Measurements from ENCODE around the gene DLGAP1. TPM values are rescaled to one million over a fixed set of nuclear protein-coding genes. Genes with fewer than 3 reads are reported as not detected.

DLGAP1 gene
- total RNA-seq, 1 experiment from 2014 or later: 10.1 TPM

DNA sequence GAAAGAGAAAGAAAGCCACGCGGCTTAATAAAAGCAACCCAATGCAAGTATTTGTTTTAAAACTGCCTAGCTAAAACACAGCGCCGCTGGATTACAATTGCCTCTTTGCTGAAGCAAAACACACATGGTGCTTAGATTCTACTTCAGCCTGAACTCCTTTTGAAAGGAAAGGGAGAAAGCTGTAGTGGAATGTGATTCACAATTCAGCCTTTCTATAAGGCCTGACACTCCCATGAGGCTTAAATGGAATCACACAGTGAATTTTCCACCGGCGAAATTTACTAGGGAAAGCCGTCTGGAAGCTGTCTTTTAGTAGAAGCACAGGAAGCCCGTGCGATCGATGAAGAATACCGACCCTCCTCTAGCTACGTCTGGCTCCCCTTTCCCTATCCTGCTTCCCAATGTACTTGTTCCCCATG is 348.0 kb downstream of the DLGAP1 start:
- Histone ChIP-seq H3K36me3 (replicated peaks; ENCODE audit: control insufficient read depth, insufficient read depth, low read length) (no peaks in the 10 kb centered on the region), H3K27me3 (ENCODE audit: control insufficient read depth, insufficient read depth, low read length) (no peaks in the 10 kb centered on the region), H3K4me3 (ENCODE audit: insufficient read depth, low read depth, low read length) (no peak overlapping the region)
- DNase-seq: peak; percentile 34

DNA sequence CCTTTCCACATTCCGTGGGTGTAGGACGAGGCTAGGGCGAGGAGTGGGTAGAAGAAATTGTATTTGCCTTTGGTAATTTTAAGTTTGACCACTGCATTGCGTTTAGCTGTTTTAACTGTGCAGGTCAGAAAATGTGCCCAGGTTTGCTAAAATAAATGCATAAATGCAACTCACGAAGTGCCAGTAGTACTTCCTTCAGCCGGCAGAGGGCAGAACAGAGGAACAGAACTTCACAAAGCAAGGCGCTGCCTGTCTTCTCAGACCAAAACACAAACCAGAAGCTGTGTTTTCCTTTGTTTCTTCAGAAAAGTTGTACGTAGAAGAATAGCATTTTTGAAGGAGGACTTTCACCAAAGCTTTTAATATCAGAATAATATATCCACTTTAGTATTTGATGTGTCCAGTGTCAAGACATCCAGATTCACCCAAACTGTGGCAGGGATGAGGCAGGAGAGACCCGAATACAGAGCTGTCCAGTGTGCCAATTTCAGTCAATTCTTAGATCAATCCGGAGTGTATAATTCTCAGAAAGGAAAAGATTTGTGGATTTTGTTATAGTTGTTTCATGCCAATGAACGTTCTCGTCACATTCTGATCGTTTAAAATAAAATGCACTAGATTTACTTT is 348.6 kb downstream of the DLGAP1 start:
- H3K27me3 ChIP-seq (ENCODE audit: control insufficient read depth, insufficient read depth, low read length): no peaks in the 10 kb centered on the region
- H3K36me3 ChIP-seq (replicated peaks; ENCODE audit: control insufficient read depth, insufficient read depth, low read length): no peaks in the 10 kb centered on the region
- peak; percentile 49 for DNase-seq
- no peak overlapping the region for H3K4me3 ChIP-seq (ENCODE audit: insufficient read depth, low read depth, low read length)

DNA sequence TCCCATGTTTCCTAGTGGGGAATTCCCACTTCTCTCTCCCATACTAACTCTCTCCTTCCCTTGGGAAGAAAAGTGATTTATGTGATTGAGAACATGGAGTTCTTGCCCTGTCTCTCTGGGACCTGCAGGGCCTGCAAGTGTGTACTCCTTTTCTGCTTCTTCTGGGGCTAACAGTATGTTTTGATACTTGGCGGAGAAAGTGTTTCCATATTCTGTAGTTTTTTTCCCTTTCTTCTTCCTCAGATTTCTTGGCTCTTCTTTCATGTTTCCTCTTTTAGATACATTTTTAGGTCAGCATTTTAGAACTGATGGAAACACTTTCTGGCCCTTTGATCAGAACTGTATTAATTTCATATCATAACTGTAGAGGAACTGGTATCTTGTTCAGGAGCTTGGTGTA is 352.2 kb downstream of the DLGAP1 start:
- DNase-seq: no peak
- H3K27me3 ChIP-seq (ENCODE audit: control insufficient read depth, insufficient read depth, low read length): no peaks in the 10 kb centered on the region
- H3K4me3 ChIP-seq (ENCODE audit: insufficient read depth, low read depth, low read length): no peak overlapping the region
- no peaks in the 10 kb centered on the region for H3K36me3 ChIP-seq (replicated peaks; ENCODE audit: control insufficient read depth, insufficient read depth, low read length)

DNA sequence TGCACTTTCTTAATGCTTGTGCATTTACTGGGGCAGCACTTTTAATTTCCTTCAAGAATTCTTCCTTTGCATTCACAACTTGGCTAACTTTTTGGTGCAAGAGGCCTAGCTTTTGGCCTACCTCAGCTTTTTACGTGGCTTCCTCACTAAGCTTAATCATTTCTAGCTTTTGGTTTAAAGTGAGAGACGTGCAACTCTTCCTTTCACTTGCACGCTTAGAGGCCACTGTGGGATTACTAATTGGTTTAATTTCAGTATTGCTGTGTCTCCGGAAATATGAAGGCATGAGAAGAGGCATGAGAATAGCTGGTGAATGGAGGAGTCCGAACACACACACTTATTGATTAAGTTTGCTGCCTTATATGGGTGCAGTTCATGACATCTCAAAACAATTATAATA is 354.1 kb downstream of the DLGAP1 start:
- no peaks in the 10 kb centered on the region for H3K36me3 ChIP-seq (replicated peaks; ENCODE audit: control insufficient read depth, insufficient read depth, low read length)

DNA sequence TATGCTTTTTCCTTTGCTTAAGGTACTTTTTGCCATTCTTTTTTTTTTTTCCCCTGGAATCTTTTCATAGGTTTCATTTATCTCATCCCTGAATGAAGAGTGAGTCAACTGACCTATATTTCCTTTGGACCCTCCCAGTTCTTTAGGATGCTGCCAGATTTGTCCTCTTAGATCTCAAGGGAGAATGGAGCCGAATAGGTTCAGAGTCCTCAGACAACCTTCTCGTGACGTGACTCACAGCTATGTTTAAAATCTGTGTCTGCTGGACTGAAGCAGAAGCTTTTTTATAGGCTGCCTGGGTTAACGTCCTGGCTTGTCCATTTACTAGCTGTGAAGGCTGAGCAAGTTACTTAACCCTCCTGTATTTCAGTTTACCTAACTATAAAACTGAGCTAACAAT is 358.6 kb downstream of the DLGAP1 start:
- no peak for DNase-seq
- no peaks in the 10 kb centered on the region for H3K36me3 ChIP-seq (replicated peaks; ENCODE audit: control insufficient read depth, insufficient read depth, low read length)
- H3K27me3 ChIP-seq (ENCODE audit: control insufficient read depth, insufficient read depth, low read length): no peaks in the 10 kb centered on the region
- H3K4me3 ChIP-seq (ENCODE audit: insufficient read depth, low read depth, low read length): no peak overlapping the region

More for the DNA sequence above, 354.1 kb downstream of the DLGAP1 start:
- DNase-seq: no peak
- Histone ChIP-seq H3K4me3 (ENCODE audit: insufficient read depth, low read depth, low read length) (no peak overlapping the region), H3K27me3 (ENCODE audit: control insufficient read depth, insufficient read depth, low read length) (no peaks in the 10 kb centered on the region)

DNA sequence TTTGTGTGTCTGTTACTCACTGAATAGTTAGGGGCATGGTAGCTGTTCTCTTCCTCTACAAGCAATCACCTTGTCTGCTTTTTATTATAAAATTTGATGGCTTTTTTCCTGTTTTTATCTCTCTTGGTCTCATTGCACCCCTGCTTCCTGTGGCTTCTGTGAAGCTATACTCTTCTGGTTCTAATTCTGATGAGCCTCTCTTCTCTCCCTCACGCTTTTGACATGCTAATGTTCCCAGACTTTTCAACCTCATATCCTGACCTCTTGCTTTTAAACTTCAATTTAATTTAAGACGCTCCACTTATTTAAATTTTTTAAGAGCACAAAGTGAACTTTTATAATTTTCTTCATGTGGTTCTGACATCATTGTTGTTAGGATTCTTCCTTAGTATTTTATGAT is 361.4 kb downstream of the DLGAP1 start:
- no peaks in the 10 kb centered on the region for H3K36me3 ChIP-seq (replicated peaks; ENCODE audit: control insufficient read depth, insufficient read depth, low read length)
- H3K27me3 ChIP-seq (ENCODE audit: control insufficient read depth, insufficient read depth, low read length): no peaks in the 10 kb centered on the region
- DNase-seq: peak; percentile 35
- H3K4me3 ChIP-seq (ENCODE audit: insufficient read depth, low read depth, low read length): no peak overlapping the region

DNA sequence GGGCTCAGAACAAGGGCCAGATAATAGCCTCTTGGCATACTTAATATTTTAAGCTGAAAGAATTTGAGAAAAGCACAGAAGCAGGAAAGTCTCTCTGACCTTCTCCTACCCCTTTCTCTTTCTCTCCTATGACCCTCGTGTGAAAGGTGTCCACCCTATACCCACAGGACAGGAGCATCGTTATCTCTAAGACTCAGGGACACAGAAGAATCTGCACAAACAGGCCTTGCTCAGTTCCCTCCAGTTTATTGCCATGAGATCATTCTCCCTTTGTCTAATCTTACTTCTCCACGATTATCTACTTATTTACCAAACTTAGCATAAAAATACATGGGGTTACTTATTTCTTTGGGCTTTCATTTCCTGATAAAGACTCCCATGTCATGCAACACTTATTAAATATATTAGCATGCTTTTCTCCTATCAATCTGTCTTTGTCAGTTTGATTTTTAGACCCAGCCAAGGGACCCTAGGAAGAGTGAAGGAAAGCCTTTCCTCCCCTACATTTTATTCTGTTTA is 370.7 kb downstream of the DLGAP1 start:
- Histone ChIP-seq H3K36me3 (replicated peaks; ENCODE audit: control insufficient read depth, insufficient read depth, low read length) (no peaks in the 10 kb centered on the region), H3K4me3 (ENCODE audit: insufficient read depth, low read depth, low read length) (no peak overlapping the region), H3K27me3 (ENCODE audit: control insufficient read depth, insufficient read depth, low read length) (no peaks in the 10 kb centered on the region)
- DNase-seq: no peak

DNA sequence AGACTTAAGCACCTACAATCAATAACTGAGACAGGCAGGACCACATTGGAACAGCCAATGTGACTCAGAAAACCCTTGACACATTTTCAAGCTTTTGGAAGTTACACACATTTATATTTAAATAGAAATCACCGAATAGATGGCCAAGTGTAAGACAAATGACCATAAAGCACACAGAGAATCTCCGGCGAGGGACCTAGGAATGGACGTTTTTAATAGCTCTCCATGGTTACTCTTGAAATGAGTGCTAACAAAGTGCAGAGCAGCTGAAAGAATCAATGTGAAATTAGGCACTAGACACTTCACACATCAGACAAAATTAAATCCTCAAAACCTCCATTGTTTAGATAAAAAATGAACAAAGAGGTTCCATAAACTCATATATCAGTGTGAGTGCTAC is 376.9 kb downstream of the DLGAP1 start:
- no peak for DNase-seq
- H3K4me3 ChIP-seq (ENCODE audit: insufficient read depth, low read depth, low read length): no peak overlapping the region
- no peaks in the 10 kb centered on the region for H3K27me3 ChIP-seq (ENCODE audit: control insufficient read depth, insufficient read depth, low read length)
- no peaks in the 10 kb centered on the region for H3K36me3 ChIP-seq (replicated peaks; ENCODE audit: control insufficient read depth, insufficient read depth, low read length)

DNA sequence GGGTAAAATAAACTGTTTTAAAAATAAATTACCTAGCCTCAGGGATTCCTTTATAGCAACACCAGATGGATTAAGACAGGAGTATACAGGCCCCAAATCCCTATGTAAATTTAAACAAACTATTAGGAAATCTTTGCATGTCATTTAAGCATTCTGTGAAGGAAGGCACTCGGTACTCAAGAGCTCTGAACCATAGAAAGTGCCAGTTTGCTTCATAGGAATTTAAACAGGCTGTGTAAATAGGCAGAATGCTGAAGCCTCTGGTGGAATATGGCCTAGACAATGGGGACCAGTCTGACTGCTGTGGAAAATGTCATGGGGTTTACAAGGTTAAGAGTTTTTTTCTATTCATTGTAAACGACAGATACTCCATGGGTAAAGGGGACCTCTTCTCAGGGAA is 377.4 kb downstream of the DLGAP1 start:
- DNase-seq: no peak
- Histone ChIP-seq H3K4me3 (ENCODE audit: insufficient read depth, low read depth, low read length) (no peak overlapping the region), H3K27me3 (ENCODE audit: control insufficient read depth, insufficient read depth, low read length) (no peaks in the 10 kb centered on the region), H3K36me3 (replicated peaks; ENCODE audit: control insufficient read depth, insufficient read depth, low read length) (no peaks in the 10 kb centered on the region)

DNA sequence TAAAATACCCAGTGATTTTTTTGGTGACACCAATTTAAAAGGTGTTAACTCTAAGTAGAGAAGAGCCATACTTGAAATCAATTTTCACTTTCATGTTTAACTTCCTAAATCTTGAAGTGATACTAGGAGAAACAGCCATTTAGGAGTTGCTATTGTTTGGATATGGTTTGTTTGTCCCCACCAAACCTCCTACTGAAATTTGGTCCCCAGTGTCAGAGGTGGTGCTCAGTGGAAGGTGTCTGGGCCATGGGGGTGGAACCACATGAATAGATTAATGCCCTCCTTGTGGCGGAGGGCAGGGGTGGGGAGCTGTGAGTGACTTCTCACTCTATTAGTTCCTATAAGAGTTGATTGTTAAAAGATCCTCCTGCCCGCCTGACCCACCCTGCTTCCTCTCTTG is 377.9 kb downstream of the DLGAP1 start:
- DNase-seq: no peak
- H3K36me3 ChIP-seq (replicated peaks; ENCODE audit: control insufficient read depth, insufficient read depth, low read length): no peaks in the 10 kb centered on the region
- no peak overlapping the region for H3K4me3 ChIP-seq (ENCODE audit: insufficient read depth, low read depth, low read length)
- H3K27me3 ChIP-seq (ENCODE audit: control insufficient read depth, insufficient read depth, low read length): no peaks in the 10 kb centered on the region

DNA sequence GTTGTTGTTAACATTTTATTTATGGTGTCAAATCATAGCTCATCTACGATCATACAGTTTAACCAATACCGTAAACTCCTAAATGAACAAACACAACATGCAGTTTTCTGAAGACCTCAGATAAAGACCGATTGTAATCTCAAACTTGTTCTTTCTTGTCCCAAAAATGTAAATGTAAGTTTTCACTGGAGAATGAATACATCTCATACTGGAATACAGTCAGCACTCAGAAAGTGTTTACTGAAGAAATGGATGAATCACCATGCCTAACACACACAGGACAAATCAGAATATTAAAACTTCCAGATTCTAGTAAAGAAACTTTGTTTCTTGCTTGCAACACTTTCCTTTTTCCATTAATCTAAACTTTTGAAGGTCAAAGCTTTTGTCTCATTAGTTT is 380.5 kb downstream of the DLGAP1 start:
- Histone ChIP-seq H3K4me3 (ENCODE audit: insufficient read depth, low read depth, low read length) (no peak overlapping the region), H3K27me3 (ENCODE audit: control insufficient read depth, insufficient read depth, low read length) (no peaks in the 10 kb centered on the region), H3K36me3 (replicated peaks; ENCODE audit: control insufficient read depth, insufficient read depth, low read length) (no peaks in the 10 kb centered on the region)
- no peak for DNase-seq

DNA sequence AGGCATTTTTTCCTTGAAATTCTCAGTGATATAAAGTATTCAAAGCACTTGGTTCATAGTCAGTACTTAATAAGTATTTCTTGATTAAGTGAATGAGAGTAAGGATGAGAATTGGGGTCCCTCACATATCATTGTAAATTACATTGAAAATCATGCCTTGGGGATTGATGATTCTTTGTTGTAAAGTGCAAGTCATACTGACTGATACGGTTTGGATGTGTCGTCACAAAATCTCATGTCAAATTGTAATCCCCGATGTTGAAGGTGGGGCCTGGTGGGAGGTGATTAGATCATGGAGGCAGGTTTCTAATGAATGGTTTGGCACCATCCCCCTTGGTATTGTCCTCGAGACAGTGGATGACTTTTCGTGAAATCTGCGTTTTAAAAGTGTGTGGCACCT is 385.9 kb downstream of the DLGAP1 start:
- Histone ChIP-seq H3K4me3 (ENCODE audit: insufficient read depth, low read depth, low read length) (no peak overlapping the region), H3K27me3 (ENCODE audit: control insufficient read depth, insufficient read depth, low read length) (no peaks in the 10 kb centered on the region), H3K36me3 (replicated peaks; ENCODE audit: control insufficient read depth, insufficient read depth, low read length) (no peaks in the 10 kb centered on the region)
- DNase-seq: no peak

DNA sequence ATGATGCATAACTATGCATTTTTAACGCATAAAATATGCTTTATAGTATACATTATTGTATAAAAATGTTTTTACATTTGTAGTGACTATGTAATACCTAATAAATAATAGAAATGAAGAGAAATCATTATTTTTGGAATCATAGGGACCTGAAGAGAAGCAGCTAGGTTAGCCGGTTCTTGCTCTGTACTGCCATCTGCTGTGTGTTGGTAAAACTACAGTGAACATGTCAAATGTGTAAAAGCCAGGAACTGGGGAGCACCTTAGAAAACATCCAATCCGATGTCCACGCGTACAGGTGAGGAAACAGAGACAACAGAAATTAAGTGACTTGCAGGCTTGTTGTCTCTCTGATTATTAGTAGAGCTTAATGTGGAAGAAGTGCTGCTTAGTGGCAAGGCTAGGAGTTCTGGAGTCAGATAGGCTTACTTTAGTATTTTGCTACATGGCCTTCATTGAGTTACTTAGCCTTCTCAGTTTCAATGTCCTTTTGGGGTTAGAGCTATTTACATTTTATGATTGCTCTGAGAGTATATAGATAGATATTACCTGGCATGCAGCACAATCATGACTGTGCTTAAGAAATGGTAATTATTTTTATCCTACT is 386.5 kb downstream of the DLGAP1 start:
- no peak overlapping the region for H3K4me3 ChIP-seq (ENCODE audit: insufficient read depth, low read depth, low read length)
- DNase-seq: peak; percentile 37
- no peaks in the 10 kb centered on the region for H3K36me3 ChIP-seq (replicated peaks; ENCODE audit: control insufficient read depth, insufficient read depth, low read length)
- H3K27me3 ChIP-seq (ENCODE audit: control insufficient read depth, insufficient read depth, low read length): no peaks in the 10 kb centered on the region

DNA sequence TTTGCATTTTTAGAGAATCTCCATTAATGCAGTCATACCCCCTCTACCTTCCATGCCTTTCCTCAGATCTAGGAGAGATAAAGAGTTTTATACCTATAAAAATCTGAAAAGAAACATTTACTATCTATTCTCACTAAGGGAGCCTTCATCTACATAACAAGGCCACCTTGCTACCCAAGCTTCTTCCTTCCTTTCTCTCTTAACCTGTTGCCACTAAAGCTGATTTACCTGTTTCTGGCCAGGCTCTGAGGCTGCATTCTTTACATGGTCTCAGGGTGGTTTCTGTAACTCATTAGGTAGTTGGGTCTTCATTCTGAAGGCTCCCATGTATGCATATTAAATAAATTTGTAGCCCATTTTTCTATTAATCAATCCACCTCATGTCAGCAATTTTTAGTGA is 391.6 kb downstream of the DLGAP1 start:
- Histone ChIP-seq H3K4me3 (ENCODE audit: insufficient read depth, low read depth, low read length) (no peak overlapping the region), H3K36me3 (replicated peaks; ENCODE audit: control insufficient read depth, insufficient read depth, low read length) (no peaks in the 10 kb centered on the region), H3K27me3 (ENCODE audit: control insufficient read depth, insufficient read depth, low read length) (no peaks in the 10 kb centered on the region)
- DNase-seq: no peak

DNA sequence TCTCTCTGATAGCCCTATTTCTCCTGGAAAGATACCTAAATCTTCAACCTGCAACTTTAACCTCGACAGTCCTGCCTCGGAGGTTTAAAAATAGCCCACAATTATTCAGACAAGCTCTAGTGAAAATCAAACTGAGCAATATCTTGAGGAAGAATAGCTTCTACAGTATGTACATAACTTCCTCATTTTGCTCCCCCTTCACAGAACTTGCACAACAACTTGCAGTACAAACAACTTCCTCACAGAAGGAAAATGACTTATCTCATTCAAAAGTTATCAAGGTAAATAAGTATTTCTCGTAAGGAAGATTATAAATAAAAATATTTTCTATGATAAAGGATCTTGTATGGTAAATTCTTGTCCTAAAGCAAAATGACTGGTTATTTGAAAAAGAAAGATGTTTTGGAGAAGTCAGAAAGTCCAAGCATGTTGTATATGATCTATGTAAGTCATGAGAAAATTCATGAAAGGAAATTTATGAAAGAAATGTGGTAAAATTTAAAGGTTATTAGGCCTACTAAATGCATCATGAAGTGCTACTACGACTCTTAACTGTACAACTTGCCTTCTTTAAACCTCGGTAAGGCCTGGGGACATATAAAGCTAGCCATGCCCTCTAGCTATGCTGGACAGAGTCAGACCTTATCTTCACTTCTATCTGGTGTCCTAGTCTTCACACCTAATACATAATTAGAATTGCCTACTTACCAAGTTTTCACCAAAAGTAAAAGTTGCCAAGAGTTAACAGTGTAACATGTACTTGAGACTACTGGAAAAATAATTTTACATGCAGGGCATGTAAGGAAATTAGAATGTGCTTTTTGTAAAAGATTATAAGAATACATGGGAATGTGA is 394.5 kb downstream of the DLGAP1 start:
- no peak for DNase-seq
- H3K4me3 ChIP-seq (ENCODE audit: insufficient read depth, low read depth, low read length): no peak overlapping the region

More for the DNA sequence above, 394.5 kb downstream of the DLGAP1 start:
- H3K27me3 ChIP-seq (ENCODE audit: control insufficient read depth, insufficient read depth, low read length): no peaks in the 10 kb centered on the region
- no peaks in the 10 kb centered on the region for H3K36me3 ChIP-seq (replicated peaks; ENCODE audit: control insufficient read depth, insufficient read depth, low read length)

Measured in H7 (cell line).